Smooth muscle cell (in vitro differentiated cells): Measurements from ENCODE around the gene TCN2. TPM values are rescaled to one million over a fixed set of nuclear protein-coding genes. Genes with fewer than 3 reads are reported as not detected.
A peak's percentile ranks its signal among the peaks of the same experiment; 100 is the strongest.
"Not testable (repeated sequence)": the region's sequence is repeated elsewhere in the genome, so short reads cannot be mapped to it uniquely, and the experiment has no call there.

Source experiments
- DNase-seq: peaks from one replicate; lab custom pipeline; 2025; ENCODE audit not compliant: unreplicated experiment; lab: John Stamatoyannopoulos, UW
- H2AFZ ChIP-seq: fragments of 200-600 bp; sonication (generic); 2 replicates; pipeline ENCODE4 v1.6.0; 2016; ENCODE audit warnings: antibody characterized with exemption, low read depth, mild to moderate bottlenecking
- H3F3A ChIP-seq: fragments of 200-600 bp; sonication (generic); 2 replicates; pipeline ENCODE4 v1.6.0; 2017; ENCODE audit warnings: antibody characterized with exemption, low read depth
- H3K27ac ChIP-seq: fragments of 200-600 bp; sonication (generic); 2 replicates; pipeline ENCODE4 v1.5.1; 2016; ENCODE audit warnings: low read depth, mild to moderate bottlenecking
- H3K27me3 ChIP-seq: fragments of 200-600 bp; sonication (generic); 2 replicates; pipeline ENCODE4 v1.6.1; 2016; ENCODE audit warnings: low read depth, mild to moderate bottlenecking
- H3K36me3 ChIP-seq: fragments of 200-600 bp; sonication (generic); 2 replicates; pipeline ENCODE4 v1.5.1; 2016; ENCODE audit warnings: low read depth
- H3K4me1 ChIP-seq: fragments of 200-600 bp; sonication (generic); 2 replicates; pipeline ENCODE4 v1.5.1; 2016; ENCODE audit warnings: low read depth
- H3K4me2 ChIP-seq: fragments of 200-600 bp; sonication (generic); 2 replicates; pipeline ENCODE4 v1.6.0; 2016; ENCODE audit warnings: mild to moderate bottlenecking
- H3K4me3 ChIP-seq: fragments of 200-600 bp; sonication (generic); 2 replicates; pipeline ENCODE4 v1.5.1; 2016; ENCODE audit warnings: mild to moderate bottlenecking
- H3K79me2 ChIP-seq: fragments of 200-600 bp; sonication (generic); 2 replicates; pipeline ENCODE4 v1.6.0; 2016; ENCODE audit warnings: low read depth, mild to moderate bottlenecking
- H3K9ac ChIP-seq: fragments of 200-600 bp; sonication (generic); 2 replicates; pipeline ENCODE4 v1.6.0; 2016; ENCODE audit warnings: low read depth
- H3K9me3 ChIP-seq: fragments of 200-600 bp; sonication (generic); replicated peaks from 2 replicates; pipeline ENCODE4 v1.5.1; 2016; ENCODE audit warnings: low read depth
- H4K20me1 ChIP-seq: fragments of 200-600 bp; sonication (generic); 2 replicates; pipeline ENCODE4 v1.6.0; 2016; ENCODE audit warnings: low read depth
- CTCF ChIP-seq: fragments of 200-600 bp; sonication (generic); IDR thresholded peaks from 2 replicates; pipeline ENCODE4 v1.5.1; 2017; ENCODE audit warnings: borderline replicate concordance, mild to moderate bottlenecking, antibody characterized with exemption; ENCODE audit not compliant: insufficient read depth, poor library complexity, severe bottlenecking
- WGBS: methylation state at CpG from one replicate; pipeline ENCODE4 v1.1.7; 2016; ENCODE audit warnings: low lambda C conversion rate; 5-methylcytosine and 5-hydroxymethylcytosine counted together
- polyA plus RNA-seq: library from polyadenylated mRNA; unstranded; fragments of >200 nt; fragmentation: Nextera tagmentation; extraction: Ambion mirVana; gene quantifications from 2 replicates; pipeline ENCODE4 v1.2.1, GENCODE V29; 2016
- total RNA-seq: library from RNA; depleted of rRNA; stranded (reverse); fragments of >200 nt; gene quantifications from 2 replicates; pipeline ENCODE4 v1.2.3, GENCODE V29; 2014

TCN2 gene
- total RNA-seq (3.4 and 5.2 TPM in 2 replicates), polyA plus RNA-seq (3.1 and 3.3 TPM in 2 replicates)

- no peak for TF ChIP-seq CTCF
- WGBS = 4% methylated on average over 20 of the region's 24 CpGs
These were observed at the start of gene TCN2 for GRCh38 chr22:30606455-30607299. TCN2 (plus strand) TSS chr22:30607174; CDS start chr22:30607332, 158 bp downstream.

GRCh38 chr22:30557243-30557642, 49.7 kb upstream of the TCN2 start:
- WGBS = 85% methylated on average over 8 of the region's 8 CpGs
- Histone ChIP-seq H3K9me3 (no peaks in the 10 kb centered on the region), H3K79me2 (no peaks in the 10 kb centered on the region), H3K4me2 (no peak overlapping the region), H3K9ac (no peak overlapping the region), H3K36me3 (no peaks in the 10 kb centered on the region), H4K20me1 (no peaks in the 10 kb centered on the region), H3K4me1 (no peaks in the 10 kb centered on the region), H3F3A (no peaks in the 10 kb centered on the region), H2AFZ (no peak overlapping the region), H3K4me3 (no peak overlapping the region), H3K27me3 (no peaks in the 10 kb centered on the region), H3K27ac (no peak overlapping the region)
- no peak for DNase-seq
- TF ChIP-seq CTCF = no peak

More at GRCh38 chr22:30606455-30607299, at the start of gene TCN2:
- no peaks in the 10 kb centered on the region for H3K36me3 ChIP-seq
- DNase-seq = peak; percentile 47
- H3K9me3 ChIP-seq = no peaks in the 10 kb centered on the region
- H3F3A ChIP-seq = no peaks in the 10 kb centered on the region
- H3K27me3 ChIP-seq = no peaks in the 10 kb centered on the region
- H3K4me3 ChIP-seq = peak within 1 kb of the TSS; percentile 60
- no peak within 1 kb of the TSS for H3K27ac ChIP-seq
- H2AFZ ChIP-seq = peak within 1 kb of the TSS; percentile 81
- H3K4me2 ChIP-seq = peak within 1 kb of the TSS; percentile 95
- peaks cover 26% of the 10 kb centered on the region for H3K4me1 ChIP-seq
- no peaks in the 10 kb centered on the region for H4K20me1 ChIP-seq
- H3K9ac ChIP-seq = peak within 1 kb of the TSS; percentile 53
- H3K79me2 ChIP-seq = no peaks in the 10 kb centered on the region

GRCh38 chr22:30559889-30560288, 47.1 kb upstream of the TCN2 start:
- H3K4me1 ChIP-seq = no peaks in the 10 kb centered on the region
- H3K4me2 ChIP-seq = no peak overlapping the region
- no peaks in the 10 kb centered on the region for H4K20me1 ChIP-seq
- no peaks in the 10 kb centered on the region for H3K9me3 ChIP-seq
- H3F3A ChIP-seq = no peaks in the 10 kb centered on the region
- H3K9ac ChIP-seq = no peak overlapping the region
- H3K27me3 ChIP-seq = no peaks in the 10 kb centered on the region
- H3K4me3 ChIP-seq = no peak overlapping the region
- no peak overlapping the region for H2AFZ ChIP-seq
- no peak for TF ChIP-seq CTCF
- DNase-seq = no peak
- H3K27ac ChIP-seq = no peak overlapping the region
- no peaks in the 10 kb centered on the region for H3K79me2 ChIP-seq
- H3K36me3 ChIP-seq = no peaks in the 10 kb centered on the region
- WGBS = 87% methylated on average over 6 of the region's 6 CpGs

GRCh38 chr22:30560643-30561202, 46.3 kb upstream of the TCN2 start:
- H3F3A ChIP-seq = not testable (repeated sequence)
- 96% methylated on average over 8 of the region's 11 CpGs for WGBS

More at GRCh38 chr22:30560643-30561202, 46.3 kb upstream of the TCN2 start:
- not testable (repeated sequence) for H3K79me2 ChIP-seq, H3K4me3 ChIP-seq, H3K36me3 ChIP-seq, H3K9ac ChIP-seq, H3K4me1 ChIP-seq, H3K27me3 ChIP-seq, H4K20me1 ChIP-seq, H3K9me3 ChIP-seq, DNase-seq, H3K4me2 ChIP-seq, H3K27ac ChIP-seq, H2AFZ ChIP-seq
